NCI-H345 treated with DMSO at 0.1 percent for 48 hours (cell line): ENCODE results near the gene TMEM175.

ENCODE experiments used
- DNase-seq: peaks from one replicate; lab custom pipeline; 2025; ENCODE audit not compliant: unreplicated experiment; lab: John Stamatoyannopoulos, UW

The TMEM175 gene

GRCh38 chr4:958314-958665, 26.0 kb downstream of the TMEM175 start:
- DNase-seq: no peak

GRCh38 chr4:958696-959337, 26.6 kb downstream of the TMEM175 start:
- DNase-seq: no peak

GRCh38 chr4:959338-960139, 27.3 kb downstream of the TMEM175 start:
- DNase-seq: no peak

GRCh38 chr4:960140-960635, 27.9 kb downstream of the TMEM175 start:
- DNase-seq: no peak

DNA sequence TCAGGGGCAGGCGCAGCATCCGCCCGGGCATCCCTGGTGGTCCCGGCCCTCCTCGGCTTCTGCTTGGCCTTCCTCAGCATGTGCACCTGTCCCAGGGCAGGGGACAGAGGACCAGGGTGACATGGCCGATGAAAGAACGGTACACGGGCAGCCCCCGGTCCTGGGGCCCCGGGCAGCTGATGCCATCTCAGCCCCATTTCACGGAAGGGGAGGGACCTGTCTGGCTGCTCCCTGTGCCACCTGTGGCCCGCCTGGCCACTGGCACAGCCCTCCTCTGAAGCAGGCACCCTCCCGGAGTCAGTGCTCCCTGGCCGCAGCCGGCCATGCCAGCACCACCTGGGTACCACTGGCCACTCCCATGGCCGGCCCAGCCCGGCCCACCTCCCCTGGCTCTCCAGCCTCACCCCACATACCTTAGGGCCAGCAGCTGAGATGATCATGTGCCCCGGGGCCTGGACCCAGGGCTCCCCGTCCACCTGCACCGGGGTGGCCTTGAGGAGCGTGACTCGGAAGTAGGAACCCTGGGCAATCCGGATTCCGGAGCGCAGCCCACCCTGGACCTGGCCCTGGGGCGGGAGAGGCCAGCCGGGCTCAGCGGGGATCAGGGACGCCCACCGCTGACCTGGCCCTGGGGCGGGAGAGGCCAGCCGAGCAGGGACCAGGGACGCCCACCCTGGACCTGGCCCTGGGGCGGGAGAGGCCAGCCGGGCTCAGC, 28.5 kb downstream of the TMEM175 start:
- no peak for DNase-seq

DNA sequence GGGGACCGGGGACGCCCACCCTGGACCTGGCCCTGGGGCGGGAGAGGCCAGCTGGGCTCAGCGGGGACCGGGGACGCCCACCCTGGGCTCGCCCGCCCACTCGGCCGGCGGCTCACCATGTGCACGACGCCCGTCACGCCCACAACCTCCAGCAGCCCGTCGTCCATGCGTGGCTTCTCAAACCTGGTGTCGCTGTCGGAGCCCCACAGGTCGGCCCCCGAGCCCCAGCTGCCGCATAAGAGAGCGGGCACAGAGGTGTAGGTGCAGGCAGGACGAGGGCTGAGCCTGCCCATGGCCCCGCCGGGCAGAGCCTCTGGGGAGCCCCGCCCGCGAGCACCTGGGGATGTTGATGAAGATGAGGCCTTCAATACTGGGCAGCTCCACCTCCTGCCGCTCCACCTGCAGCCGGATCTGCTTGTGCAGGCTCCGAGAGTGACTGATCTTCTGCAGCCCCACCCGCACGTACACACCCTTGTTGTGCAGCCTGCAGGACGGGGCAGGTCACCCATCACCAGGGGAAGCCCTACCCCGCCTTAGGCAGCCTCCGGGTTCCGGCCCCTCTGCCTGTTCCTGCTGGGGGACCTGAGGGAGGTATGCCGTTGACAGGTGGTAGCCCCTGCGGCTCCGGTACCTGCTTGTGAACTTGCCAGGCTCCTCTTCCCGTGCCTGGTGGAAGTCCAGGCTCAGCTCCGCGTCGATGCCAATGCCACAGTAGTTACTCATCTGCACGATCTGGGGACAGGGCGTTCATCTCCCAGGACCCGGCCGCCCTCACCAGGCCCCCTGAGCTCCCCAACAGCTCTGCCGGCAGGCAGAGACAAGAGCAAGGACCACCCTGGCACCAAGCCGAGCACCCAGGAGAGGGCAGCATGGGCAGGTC, 29.3 kb downstream of the TMEM175 start:
- no peak for DNase-seq

DNA sequence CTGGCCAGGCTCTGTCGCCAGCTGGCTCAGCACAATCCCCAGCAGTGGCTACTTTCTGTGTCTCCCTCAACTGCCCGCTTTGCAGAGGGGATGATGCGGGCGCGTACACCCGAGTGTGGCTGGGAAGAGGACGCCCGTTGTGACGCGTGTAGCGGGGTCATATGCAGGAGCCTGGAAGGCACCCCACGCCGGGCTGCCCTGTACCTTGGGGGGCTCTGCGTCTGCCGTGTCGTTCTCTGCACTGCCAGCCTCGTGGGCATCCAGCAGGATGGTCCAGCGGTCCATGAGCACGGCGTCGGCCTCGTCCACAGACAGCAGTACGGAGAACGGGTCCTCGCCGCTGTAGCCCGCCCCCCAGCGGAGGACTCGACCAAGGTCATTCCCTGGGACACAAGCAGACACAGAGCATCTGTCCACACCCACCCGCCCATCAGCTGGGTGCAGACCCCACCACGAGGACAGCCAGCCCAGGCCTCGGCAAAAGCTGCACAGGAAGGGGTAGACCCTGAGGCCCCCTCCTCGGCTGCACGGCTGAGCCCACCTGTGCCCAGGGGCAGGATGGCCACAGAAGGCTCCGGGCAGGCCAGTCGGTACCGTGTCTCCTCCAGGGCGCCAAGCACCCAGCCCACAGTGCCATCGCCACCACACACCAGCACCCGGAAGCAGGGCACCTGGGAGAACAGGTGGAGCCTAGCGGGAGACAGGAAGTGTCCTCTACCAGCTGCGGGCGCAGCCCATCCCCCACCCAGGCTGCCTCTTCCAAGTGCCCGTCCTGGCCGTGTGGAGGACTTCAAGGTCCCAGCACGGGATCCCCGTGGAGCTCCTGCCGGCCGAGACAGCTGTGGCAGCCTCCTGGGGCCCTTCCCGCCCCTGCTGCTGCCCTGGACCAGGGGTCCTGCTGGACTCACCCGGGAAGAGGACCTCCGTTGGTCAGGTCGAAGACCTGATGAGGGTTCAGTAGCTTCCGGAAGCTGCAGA, 30.3 kb downstream of the TMEM175 start:
- no peak for DNase-seq

DNA sequence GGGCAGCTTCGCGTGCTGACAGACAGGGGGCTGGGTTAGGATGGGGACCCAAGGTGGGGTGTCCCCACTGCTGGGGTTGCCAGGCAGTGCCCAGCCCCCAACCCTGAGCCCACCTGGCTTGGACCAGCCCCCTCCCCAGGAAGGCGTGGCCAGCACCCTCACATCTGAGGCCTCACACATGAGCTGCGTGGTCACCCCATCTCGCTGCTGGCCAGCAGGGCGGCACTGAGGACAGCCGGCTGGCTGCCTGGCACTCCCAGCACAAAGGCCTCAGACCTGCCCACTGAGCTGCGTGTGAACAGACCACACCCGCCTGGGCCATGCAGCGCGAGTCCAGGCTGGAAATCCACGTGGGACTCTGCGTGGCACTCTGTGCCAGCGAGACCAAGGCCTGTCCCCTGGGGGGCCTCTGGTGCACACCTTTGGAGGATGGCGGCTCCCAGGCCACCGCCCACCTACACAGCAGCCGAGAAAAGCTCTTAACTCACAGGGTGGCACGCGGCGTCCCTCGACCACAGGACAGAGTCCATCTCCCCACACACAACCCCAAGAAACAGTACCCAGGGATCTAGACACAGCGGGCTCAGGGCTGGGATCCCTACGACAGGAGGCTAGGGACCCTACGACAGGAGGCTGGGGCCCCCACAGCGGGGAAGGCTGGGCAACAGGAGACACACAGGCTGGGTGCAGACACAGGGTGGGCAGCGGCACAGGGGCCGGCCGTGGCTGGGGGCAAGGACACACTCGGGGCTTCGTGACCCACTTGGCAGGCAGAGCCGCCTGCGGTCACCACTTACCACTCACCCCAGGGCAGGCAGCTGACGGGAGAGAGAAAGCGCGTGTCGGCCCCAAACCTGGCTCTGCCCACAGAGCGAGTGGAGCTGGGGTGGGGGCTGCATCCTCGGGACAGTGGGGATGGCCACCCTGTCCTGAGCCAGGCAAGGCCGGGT, 31.3 kb downstream of the TMEM175 start:
- DNase-seq: no peak

GRCh38 chr4:964346-965025, 32.2 kb downstream of the TMEM175 start:
- no peak for DNase-seq

GRCh38 chr4:965048-965765, 32.9 kb downstream of the TMEM175 start:
- no peak for DNase-seq

- no peak for DNase-seq
These were observed 33.5 kb downstream of the TMEM175 start for GRCh38 chr4:965766-966134.

DNA sequence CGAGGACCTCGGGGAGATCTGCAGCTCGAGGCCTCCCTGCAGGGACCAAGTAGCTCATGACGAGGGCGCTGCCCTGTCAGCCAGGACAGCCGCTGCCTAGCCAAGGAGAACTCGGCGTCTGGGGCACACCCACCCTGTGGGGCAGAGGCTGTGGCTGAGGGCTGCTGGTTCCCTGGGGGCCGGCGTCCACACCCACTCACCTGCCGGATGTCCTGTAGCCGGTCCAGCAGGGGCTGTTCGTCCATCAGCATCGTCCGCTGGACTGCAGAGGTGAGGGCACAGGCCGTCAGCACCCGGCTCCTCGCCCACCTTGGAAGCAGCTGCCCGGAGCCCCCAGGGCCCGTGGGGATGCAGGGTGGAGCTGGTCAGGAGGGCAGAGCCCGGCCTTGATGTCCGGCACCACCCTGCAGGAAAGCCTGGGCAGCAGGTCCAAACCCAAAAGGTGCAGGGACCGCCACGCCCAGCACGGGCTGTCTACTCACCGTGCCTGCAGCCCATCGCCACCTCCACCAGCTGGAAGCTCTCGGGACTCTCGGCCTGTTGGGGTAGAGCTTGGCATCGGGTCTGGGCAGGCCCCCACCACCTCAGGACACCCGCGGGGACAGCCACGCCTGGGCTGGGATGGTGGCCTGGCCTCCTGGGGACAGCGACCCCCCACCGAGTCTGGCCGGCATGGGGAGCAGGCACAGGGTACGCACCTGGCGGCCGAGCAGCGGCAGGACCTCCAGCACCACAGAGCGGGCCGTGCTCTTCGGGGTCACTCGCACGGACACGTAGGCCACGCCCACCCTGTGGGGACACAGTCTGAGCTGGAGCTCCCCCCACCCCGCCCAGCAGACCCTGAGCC, 34.2 kb downstream of the TMEM175 start:
- no peak for DNase-seq

DNA sequence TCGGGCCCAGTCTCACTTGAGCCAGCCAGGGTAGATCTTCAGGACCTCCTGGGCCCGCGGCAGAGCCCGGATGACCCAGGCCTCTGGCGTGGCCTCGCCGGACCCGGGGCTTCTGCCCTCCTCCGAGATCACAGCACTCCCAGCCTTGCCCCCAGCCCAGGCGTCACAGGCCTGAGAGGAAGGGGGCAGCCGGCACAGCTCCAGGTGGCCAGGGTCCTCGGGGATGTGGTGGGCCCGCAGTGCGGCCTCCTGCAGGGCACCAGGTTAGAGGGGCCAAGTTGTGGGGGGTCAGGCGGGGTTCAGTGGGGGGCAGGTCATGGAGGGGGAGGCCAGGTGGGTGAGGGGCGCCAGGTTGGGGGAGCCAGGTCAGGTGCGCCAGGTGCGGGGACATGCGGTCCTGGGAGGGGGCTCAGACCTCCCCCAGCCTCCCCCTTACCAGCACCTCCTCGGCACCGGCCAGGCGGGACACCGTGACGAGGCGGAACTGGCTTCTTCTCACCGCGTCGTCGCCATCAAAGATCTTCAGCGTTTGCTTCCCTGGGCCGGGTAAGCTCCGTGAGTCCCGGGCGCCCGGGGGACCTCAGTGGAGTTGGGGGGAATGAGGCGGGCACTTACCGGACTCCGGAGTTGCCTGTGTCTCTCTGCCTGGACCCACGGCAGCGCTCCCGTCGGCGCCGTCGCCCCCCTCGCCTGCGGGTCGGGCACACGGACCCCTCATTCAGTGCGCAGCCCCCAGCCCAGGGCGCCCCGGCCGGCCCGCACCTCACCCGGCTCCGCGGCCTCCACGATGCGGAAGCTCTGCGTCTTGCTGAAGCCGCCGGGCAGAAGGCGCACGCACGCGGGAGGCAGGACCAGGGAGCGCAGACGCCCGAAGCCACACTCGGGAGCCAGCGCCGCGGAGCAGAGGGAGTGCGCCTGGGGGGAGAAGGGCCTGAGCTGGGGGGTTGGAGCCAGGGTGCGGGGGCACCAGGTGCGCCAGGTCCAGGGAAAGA, 35.1 kb downstream of the TMEM175 start:
- no peak for DNase-seq

GRCh38 chr4:968221-968620, 36.0 kb downstream of the TMEM175 start:
- DNase-seq: no peak

- no peak for DNase-seq
These were observed 36.5 kb downstream of the TMEM175 start for GRCh38 chr4:968621-969394.
